Renal pelvis (tissue), 4 donors: ENCODE results near the gene ELL. TPM values are rescaled to one million over a fixed set of nuclear protein-coding genes. Genes with fewer than 3 reads are reported as not detected.
"Not testable (repeated sequence)": the region's sequence is repeated elsewhere in the genome, so short reads cannot be mapped to it uniquely, and the experiment has no call there.

Source experiments
- DNase-seq: peaks from one replicate; pipeline ENCODE4 v3.0.0-alpha.2; 2013
- polyA plus RNA-seq, 3 donors: library from polyadenylated mRNA; unstranded; fragments of 120-200 nt; gene quantifications; one replicate each; pipeline ENCODE4 v1.2.1, GENCODE V29; 2013; ENCODE audit not compliant: insufficient read length in 3 of 3

The ELL gene
- polyA plus RNA-seq, 3 donors, result 9.9 to 12.2 (median 12.0) TPM

GRCh38 chr19:18408053-18408476, 113.8 kb downstream of the ELL start:
- no peak for DNase-seq

GRCh38 chr19:18406749-18407148, 115.1 kb downstream of the ELL start:
- DNase-seq, result no peak

GRCh38 chr19:18405754-18406153, 116.1 kb downstream of the ELL start:
- not testable (repeated sequence) for DNase-seq

GRCh38 chr19:18402455-18403248, 119.2 kb downstream of the ELL start:
- DNase-seq, result not testable (repeated sequence)

- no peak for DNase-seq
These were observed 120.2 kb downstream of the ELL start for GRCh38 chr19:18401580-18402112.

GRCh38 chr19:18399008-18399407, 122.9 kb downstream of the ELL start:
- no peak for DNase-seq

GRCh38 chr19:18397242-18398202, 124.3 kb downstream of the ELL start, which contains the start of gene LRRC25:
LRRC25 (minus strand) TSS chr19:18397622; CDS start chr19:18396963, 659 bp downstream.
- DNase-seq, result no peak

- no peak for DNase-seq
These were observed 125.2 kb downstream of the ELL start for GRCh38 chr19:18396471-18397241.

- no peak for DNase-seq
These were observed 128.0 kb downstream of the ELL start for GRCh38 chr19:18393836-18394235.

GRCh38 chr19:18392926-18393325, 128.9 kb downstream of the ELL start:
- DNase-seq, result no peak

Other genes with a start within 250 kb of the ELL start
- 10 to 100 TPM in 2 of 3 donors, 1 to 10 TPM in 1; 6.5 to 13.0 (median 12.5) TPM for gene IQCN, start 247.6 kb downstream of the ELL start, polyA plus RNA-seq
- 100 to 1,000 TPM in 1 of 3 donors, 10 to 100 TPM in 2; 65.8 to 114 (median 73.7) TPM for gene JUND, start 240.4 kb downstream of the ELL start, polyA plus RNA-seq
- 100 to 1,000 TPM; 102 to 129 (median 114) TPM for gene LSM4, start 199.0 kb downstream of the ELL start, polyA plus RNA-seq
- 10 to 100 TPM; 21.3 to 33.2 (median 32.1) TPM for gene PGPEP1, start 181.5 kb downstream of the ELL start, polyA plus RNA-seq
- gene GDF15, start 135.9 kb downstream of the ELL start, polyA plus RNA-seq, result 1 to 10 TPM; 4.5 to 6.9 (median 6.0) TPM
- gene LRRC25, start 124.4 kb downstream of the ELL start, polyA plus RNA-seq, result 1 to 10 TPM in 1 of 3 donors, under 1 TPM in 2; 0.87 to 1.2 (median 0.98) TPM
- gene SSBP4, start 102.7 kb downstream of the ELL start, polyA plus RNA-seq, result 100 to 1,000 TPM in 2 of 3 donors, 10 to 100 TPM in 1; 99.9 to 117 (median 117) TPM
- gene ISYNA1, start 83.9 kb downstream of the ELL start, polyA plus RNA-seq, result 100 to 1,000 TPM; 115 to 147 (median 133) TPM
- gene FKBP8, start 21.5 kb upstream of the ELL start, polyA plus RNA-seq, result 100 to 1,000 TPM; 178 to 222 (median 219) TPM
- 10 to 100 TPM; 60.8 to 70.3 (median 67.5) TPM for gene KXD1, start 35.8 kb upstream of the ELL start, polyA plus RNA-seq
- gene UBA52, start 49.8 kb upstream of the ELL start, polyA plus RNA-seq, result 100 to 1,000 TPM; 738 to 924 (median 787) TPM
- 10 to 100 TPM; 33.3 to 51.5 (median 41.9) TPM for gene REX1BD, start 66.7 kb upstream of the ELL start, polyA plus RNA-seq
- 1 to 10 TPM; 4.5 to 4.8 (median 4.7) TPM for gene CRLF1, start 84.7 kb upstream of the ELL start, polyA plus RNA-seq
- gene TMEM59L, start 90.8 kb upstream of the ELL start, polyA plus RNA-seq, result 1 to 10 TPM; 1.8 to 3.5 (median 3.3) TPM
- gene KLHL26, start 115.0 kb upstream of the ELL start, polyA plus RNA-seq, result 10 to 100 TPM in 1 of 3 donors, 1 to 10 TPM in 2; 7.6 to 11.0 (median 8.7) TPM
- gene CRTC1, start 161.6 kb upstream of the ELL start, polyA plus RNA-seq, result 10 to 100 TPM; 23.2 to 30.1 (median 23.7) TPM